Left kidney (tissue), 2 donors: Measurements from ENCODE around the gene PRRT1B. TPM values are rescaled to one million over a fixed set of nuclear protein-coding genes. Genes with fewer than 3 reads are reported as not detected.
A peak's percentile ranks its signal among the peaks of the same experiment; 100 is the strongest.
"Not testable (repeated sequence)": the region's sequence is repeated elsewhere in the genome, so short reads cannot be mapped to it uniquely, and the experiment has no call there.

ENCODE experiments used
- DNase-seq: peaks from one replicate; pipeline ENCODE4 v3.0.0-alpha.2; 2013
- polyA plus RNA-seq: library from polyadenylated mRNA; unstranded; fragments of 120-200 nt; gene quantifications from one replicate; pipeline ENCODE4 v1.2.1, GENCODE V29; 2013; ENCODE audit not compliant: insufficient read length

The PRRT1B gene
- polyA plus RNA-seq, 1 donor = 1.2 TPM

- no peak for DNase-seq
Measured at GRCh38 chr9:131522257-131523085, 22.9 kb upstream of the PRRT1B start.

GRCh38 chr9:131523086-131523388 is 22.3 kb upstream of the PRRT1B start:
- DNase-seq = no peak

GRCh38 chr9:131523451-131524435 is 21.6 kb upstream of the PRRT1B start:
- DNase-seq = no peak

GRCh38 chr9:131524665-131525315 is 20.5 kb upstream of the PRRT1B start:
- no peak for DNase-seq

- no peak for DNase-seq
Measured at GRCh38 chr9:131525643-131526565, 19.4 kb upstream of the PRRT1B start.

- DNase-seq = no peak
Measured at GRCh38 chr9:131528186-131528585, 17.1 kb upstream of the PRRT1B start.

GRCh38 chr9:131528886-131529505 is 16.3 kb upstream of the PRRT1B start:
- DNase-seq = no peak

- DNase-seq = no peak
Measured at GRCh38 chr9:131529597-131530545, 15.5 kb upstream of the PRRT1B start.

- DNase-seq = no peak
Measured at GRCh38 chr9:131530546-131530919, 14.8 kb upstream of the PRRT1B start.

GRCh38 chr9:131530920-131531832 is 14.1 kb upstream of the PRRT1B start, which contains the start of gene UCK1:
Gene UCK1, minus strand, starts transcription at chr9:131531263. Its CDS starts 89 bp downstream, at chr9:131531174.
- DNase-seq = peak; percentile 84

GRCh38 chr9:131534721-131535237 is 10.5 kb upstream of the PRRT1B start:
- DNase-seq = no peak

GRCh38 chr9:131537946-131538345 is 7.4 kb upstream of the PRRT1B start:
- DNase-seq = no peak

- DNase-seq = no peak
Measured at GRCh38 chr9:131539223-131539923, 6.0 kb upstream of the PRRT1B start.

- no peak for DNase-seq
Measured at GRCh38 chr9:131543141-131543540, 2.2 kb upstream of the PRRT1B start.

GRCh38 chr9:131545786-131546335 is 538 bp downstream of the PRRT1B start:
- DNase-seq = no peak

- peak; percentile 78 for DNase-seq
Measured at GRCh38 chr9:131546336-131547084, 1.2 kb downstream of the PRRT1B start.

- not testable (repeated sequence) for DNase-seq
Measured at GRCh38 chr9:131549186-131549585, 3.9 kb downstream of the PRRT1B start.
